SKM-1 treated with dmso at 0.1 percent for 144 hours (cell line): ENCODE data around the gene MIER3.

Experiments
- DNase-seq: peaks from one replicate; lab custom pipeline; 2025; ENCODE audit not compliant: unreplicated experiment; lab: John Stamatoyannopoulos, UW

The MIER3 gene

GRCh38 chr5:56961746-56962145, 9.8 kb upstream of the MIER3 start:
- no peak for DNase-seq

- no peak for DNase-seq
Observed at GRCh38 chr5:56959326-56959725, 7.4 kb upstream of the MIER3 start.

- DNase-seq = no peak
Observed at GRCh38 chr5:56958595-56958994, 6.7 kb upstream of the MIER3 start.

GRCh38 chr5:56954262-56954661, 2.3 kb upstream of the MIER3 start:
- no peak for DNase-seq

- DNase-seq = no peak
Observed at GRCh38 chr5:56951126-56951945, 587 bp downstream of the MIER3 start.

GRCh38 chr5:56950626-56951125, 1.2 kb downstream of the MIER3 start:
- peak; percentile 49 for DNase-seq

GRCh38 chr5:56947052-56947451, 4.9 kb downstream of the MIER3 start:
- no peak for DNase-seq

- no peak for DNase-seq
Observed at GRCh38 chr5:56941981-56942380, 9.9 kb downstream of the MIER3 start.

GRCh38 chr5:56938858-56939257, 13.1 kb downstream of the MIER3 start:
- DNase-seq = no peak

GRCh38 chr5:56934325-56934724, 17.6 kb downstream of the MIER3 start:
- DNase-seq = no peak

GRCh38 chr5:56922922-56923321, 29.0 kb downstream of the MIER3 start:
- DNase-seq = no peak

GRCh38 chr5:56919942-56920662, 31.8 kb downstream of the MIER3 start:
- no peak for DNase-seq

GRCh38 chr5:56918054-56918453, 33.9 kb downstream of the MIER3 start:
- DNase-seq = no peak

- DNase-seq = no peak
Observed at GRCh38 chr5:56917534-56917933, 34.4 kb downstream of the MIER3 start.

- DNase-seq = no peak
Observed at GRCh38 chr5:56914678-56915077, 37.2 kb downstream of the MIER3 start.

GRCh38 chr5:56913766-56914165, 38.2 kb downstream of the MIER3 start:
- no peak for DNase-seq

- peak; percentile 54 for DNase-seq
Observed at GRCh38 chr5:56910210-56910965, 41.5 kb downstream of the MIER3 start.

GRCh38 chr5:56909294-56910209, 42.4 kb downstream of the MIER3 start, which contains the start of gene SETD9:
Gene SETD9, plus strand, starts transcription at chr5:56909596. Its CDS starts 50 bp downstream, at chr5:56909646.
- DNase-seq = peak; percentile 94

- peak; percentile 78 for DNase-seq
Observed at GRCh38 chr5:56908942-56909293, 43.0 kb downstream of the MIER3 start.

GRCh38 chr5:56900858-56901578, 50.9 kb downstream of the MIER3 start:
- DNase-seq = peak; percentile 40
